ENCODE data around the gene DUSP16.

DNA sequence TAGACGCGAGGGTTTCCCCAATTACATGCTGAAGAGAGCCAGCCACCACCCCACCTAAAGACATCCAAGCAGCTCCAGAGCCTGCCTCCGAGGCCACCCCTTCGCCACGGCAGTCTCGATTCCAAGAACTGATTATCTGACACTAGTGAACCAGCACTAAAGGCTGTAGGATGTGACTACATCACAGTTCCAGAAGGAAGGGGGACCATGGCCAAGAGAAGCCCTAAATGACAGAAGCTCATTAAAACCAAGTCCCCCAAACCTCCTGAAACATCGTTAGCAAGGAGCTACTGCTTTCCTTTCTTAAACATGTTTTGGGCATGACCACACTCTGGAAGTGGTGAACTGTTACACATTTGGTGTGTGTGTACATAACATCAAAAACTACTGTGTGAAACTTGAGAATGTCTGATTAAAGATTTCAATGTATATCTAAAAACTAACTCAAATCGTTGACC is 88.2 kb downstream of the DUSP16 start:
- TF ChIP-seq, protein P1, sequence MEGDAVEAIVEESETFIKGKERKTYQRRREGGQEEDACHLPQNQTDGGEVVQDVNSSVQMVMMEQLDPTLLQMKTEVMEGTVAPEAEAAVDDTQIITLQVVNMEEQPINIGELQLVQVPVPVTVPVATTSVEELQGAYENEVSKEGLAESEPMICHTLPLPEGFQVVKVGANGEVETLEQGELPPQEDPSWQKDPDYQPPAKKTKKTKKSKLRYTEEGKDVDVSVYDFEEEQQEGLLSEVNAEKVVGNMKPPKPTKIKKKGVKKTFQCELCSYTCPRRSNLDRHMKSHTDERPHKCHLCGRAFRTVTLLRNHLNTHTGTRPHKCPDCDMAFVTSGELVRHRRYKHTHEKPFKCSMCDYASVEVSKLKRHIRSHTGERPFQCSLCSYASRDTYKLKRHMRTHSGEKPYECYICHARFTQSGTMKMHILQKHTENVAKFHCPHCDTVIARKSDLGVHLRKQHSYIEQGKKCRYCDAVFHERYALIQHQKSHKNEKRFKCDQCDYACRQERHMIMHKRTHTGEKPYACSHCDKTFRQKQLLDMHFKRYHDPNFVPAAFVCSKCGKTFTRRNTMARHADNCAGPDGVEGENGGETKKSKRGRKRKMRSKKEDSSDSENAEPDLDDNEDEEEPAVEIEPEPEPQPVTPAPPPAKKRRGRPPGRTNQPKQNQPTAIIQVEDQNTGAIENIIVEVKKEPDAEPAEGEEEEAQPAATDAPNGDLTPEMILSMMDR (conservative IDR thresholded peaks at IDR 0.05; ENCODE audit: low read depth, low read length) = no peak
- no peak for TF ChIP-seq EZH2 (IDR thresholded peaks at IDR 0.05; ENCODE audit: borderline replicate concordance, low read depth, low read length, poor library complexity, severe bottlenecking)
